ENCODE data around the gene KLC1.

GRCh38 chr14:103739793-103740501 is 110.9 kb downstream of the KLC1 start:
- no peak for TF ChIP-seq CTCF (IDR thresholded peaks at IDR 0.05)
- no peak for TF ChIP-seq POLR2AphosphoS5 (IDR thresholded peaks at IDR 0.05)
- TF ChIP-seq POLR2A (IDR thresholded peaks at IDR 0.05), result no peak
- no peak for TF ChIP-seq EP300 (IDR thresholded peaks at IDR 0.05)
